ENCODE data around the gene ITPR2. TPM values are rescaled to one million over a fixed set of nuclear protein-coding genes. Genes with fewer than 3 reads are reported as not detected.

The ITPR2 gene
- total RNA-seq, 1 donor from 2014 or later = 16.7 TPM

DNA sequence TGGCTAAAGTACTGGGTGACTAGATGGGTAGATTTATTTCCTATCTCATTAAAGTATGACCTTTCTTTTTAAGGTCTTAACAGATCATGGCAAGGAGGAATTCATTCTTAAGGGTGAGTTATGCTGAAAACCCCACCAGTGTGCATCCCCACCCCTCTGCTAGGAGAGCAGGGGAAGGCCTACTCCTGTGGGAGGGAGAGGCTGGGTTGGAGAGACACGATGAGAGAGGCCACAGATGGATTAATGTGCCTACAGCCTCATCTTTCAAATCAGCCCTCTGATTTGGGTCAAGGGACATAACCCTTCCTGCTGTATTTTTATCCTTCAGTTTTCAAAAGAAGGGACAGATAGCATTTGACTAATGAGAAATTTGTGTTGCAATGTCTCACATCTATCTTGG lies 452.1 kb downstream of the ITPR2 start:
- TF ChIP-seq, protein P1, sequence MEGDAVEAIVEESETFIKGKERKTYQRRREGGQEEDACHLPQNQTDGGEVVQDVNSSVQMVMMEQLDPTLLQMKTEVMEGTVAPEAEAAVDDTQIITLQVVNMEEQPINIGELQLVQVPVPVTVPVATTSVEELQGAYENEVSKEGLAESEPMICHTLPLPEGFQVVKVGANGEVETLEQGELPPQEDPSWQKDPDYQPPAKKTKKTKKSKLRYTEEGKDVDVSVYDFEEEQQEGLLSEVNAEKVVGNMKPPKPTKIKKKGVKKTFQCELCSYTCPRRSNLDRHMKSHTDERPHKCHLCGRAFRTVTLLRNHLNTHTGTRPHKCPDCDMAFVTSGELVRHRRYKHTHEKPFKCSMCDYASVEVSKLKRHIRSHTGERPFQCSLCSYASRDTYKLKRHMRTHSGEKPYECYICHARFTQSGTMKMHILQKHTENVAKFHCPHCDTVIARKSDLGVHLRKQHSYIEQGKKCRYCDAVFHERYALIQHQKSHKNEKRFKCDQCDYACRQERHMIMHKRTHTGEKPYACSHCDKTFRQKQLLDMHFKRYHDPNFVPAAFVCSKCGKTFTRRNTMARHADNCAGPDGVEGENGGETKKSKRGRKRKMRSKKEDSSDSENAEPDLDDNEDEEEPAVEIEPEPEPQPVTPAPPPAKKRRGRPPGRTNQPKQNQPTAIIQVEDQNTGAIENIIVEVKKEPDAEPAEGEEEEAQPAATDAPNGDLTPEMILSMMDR (conservative IDR thresholded peaks at IDR 0.05) = no peak
- DNase-seq (ENCODE audit: low read depth, low spot score) = no peak
- Mint-ChIP-seq H3K4me1 (no peaks in the 10 kb centered on the region), H3K27ac (ENCODE audit: unreplicated experiment) (no peak overlapping the region), H3K27me3 (ENCODE audit: low read depth) (no peaks in the 10 kb centered on the region), H3K36me3 (ENCODE audit: low read depth) (peaks cover 4% of the 10 kb centered on the region), H3K9me3 (peaks cover 2% of the 10 kb centered on the region), H3K4me3 (no peak overlapping the region)

DNA sequence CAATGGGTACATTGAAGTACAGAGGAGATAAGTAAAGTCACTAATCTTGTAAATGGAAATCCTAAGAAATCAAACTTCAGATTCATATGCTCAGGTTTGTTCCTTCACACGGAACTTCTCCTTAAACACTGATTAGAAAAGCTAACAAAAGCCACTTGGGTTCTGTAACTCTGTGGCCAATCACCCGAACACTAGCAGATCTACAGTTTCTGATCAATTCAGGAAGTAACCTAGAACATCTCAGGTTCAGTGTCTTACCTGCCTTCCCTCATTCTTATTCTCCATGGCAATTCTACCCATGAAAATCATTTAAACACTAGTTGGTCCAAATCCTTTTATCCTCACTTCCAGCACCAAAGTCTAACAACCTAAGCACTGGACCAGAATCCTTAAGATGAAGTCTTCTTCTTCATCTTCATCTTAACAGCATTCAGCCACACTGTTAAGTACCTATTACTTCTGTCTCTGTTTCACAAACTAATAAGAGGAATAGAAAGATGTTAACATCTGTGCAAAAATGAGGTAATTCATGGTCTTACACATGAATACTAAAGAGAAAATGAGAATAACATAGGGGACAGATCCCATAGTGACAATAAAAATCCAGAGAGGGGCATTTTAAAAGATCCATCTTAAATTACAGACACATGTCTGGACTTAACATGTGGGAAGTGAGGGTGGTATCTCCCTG lies 453.1 kb downstream of the ITPR2 start:
- no peak overlapping the region for H3K27ac Mint-ChIP-seq (ENCODE audit: unreplicated experiment)
- TF ChIP-seq, protein P1 (conservative IDR thresholded peaks at IDR 0.05) = no peak
- H3K27me3 Mint-ChIP-seq (ENCODE audit: low read depth) = no peaks in the 10 kb centered on the region
- H3K4me3 Mint-ChIP-seq = no peak overlapping the region
- H3K9me3 Mint-ChIP-seq = no peaks in the 10 kb centered on the region
- no peaks in the 10 kb centered on the region for H3K4me1 Mint-ChIP-seq
- H3K36me3 Mint-ChIP-seq (ENCODE audit: low read depth) = peaks cover 4% of the 10 kb centered on the region
- no peak for DNase-seq (ENCODE audit: low read depth, low spot score)

- H3K27me3 Mint-ChIP-seq (ENCODE audit: low read depth) = no peaks in the 10 kb centered on the region
- DNase-seq (ENCODE audit: low read depth, low spot score) = no peak
- no peaks in the 10 kb centered on the region for H3K9me3 Mint-ChIP-seq
- peaks cover 2% of the 10 kb centered on the region for H3K36me3 Mint-ChIP-seq (ENCODE audit: low read depth)
- no peak overlapping the region for H3K27ac Mint-ChIP-seq (ENCODE audit: unreplicated experiment)
- TF ChIP-seq, protein P1 (conservative IDR thresholded peaks at IDR 0.05) = no peak
- no peaks in the 10 kb centered on the region for H3K4me1 Mint-ChIP-seq
- no peak overlapping the region for H3K4me3 Mint-ChIP-seq
These were observed 454.3 kb downstream of the ITPR2 start for GRCh38 chr12:26378711-26379110.

DNA sequence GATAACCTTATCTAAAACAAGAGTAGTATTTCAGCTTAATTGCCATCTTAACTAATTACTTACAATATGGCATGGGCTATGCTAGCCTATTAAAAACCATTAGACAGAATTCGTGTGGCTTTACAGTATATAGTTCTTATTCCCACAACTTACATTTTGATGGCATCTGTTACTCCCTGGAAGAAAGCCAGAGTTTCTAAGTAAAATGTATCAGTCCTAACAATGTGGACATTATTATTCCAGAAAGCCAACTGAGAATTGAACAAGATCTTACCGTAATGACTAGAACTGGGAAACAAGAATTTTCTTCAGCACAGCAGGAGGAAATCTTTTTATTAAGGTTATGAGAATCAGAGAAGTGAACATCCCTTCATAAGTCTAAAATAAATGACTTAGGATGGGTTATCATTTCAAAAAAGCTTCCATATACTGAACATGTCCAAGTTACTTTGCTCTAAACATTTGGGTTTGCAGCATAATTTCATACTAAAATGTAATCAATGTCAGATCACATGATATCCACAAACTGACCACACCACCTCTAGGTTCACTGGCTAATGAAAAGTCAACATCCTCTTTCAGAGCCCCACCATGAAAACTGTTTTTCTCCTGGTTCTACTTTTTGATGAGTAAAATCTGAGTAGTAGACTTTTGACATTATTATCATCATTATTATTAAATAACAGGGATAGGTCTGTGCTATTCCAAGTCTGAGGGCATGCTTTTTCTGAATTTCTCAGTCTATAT lies 457.9 kb downstream of the ITPR2 start:
- TF ChIP-seq, protein P1 (conservative IDR thresholded peaks at IDR 0.05) = no peak
- no peaks in the 10 kb centered on the region for H3K27me3 Mint-ChIP-seq (ENCODE audit: low read depth)
- H3K36me3 Mint-ChIP-seq (ENCODE audit: low read depth) = no peaks in the 10 kb centered on the region
- no peak overlapping the region for H3K4me3 Mint-ChIP-seq
- no peak for DNase-seq (ENCODE audit: low read depth, low spot score)
- no peaks in the 10 kb centered on the region for H3K9me3 Mint-ChIP-seq
- no peak overlapping the region for H3K27ac Mint-ChIP-seq (ENCODE audit: unreplicated experiment)
- H3K4me1 Mint-ChIP-seq = no peaks in the 10 kb centered on the region

DNA sequence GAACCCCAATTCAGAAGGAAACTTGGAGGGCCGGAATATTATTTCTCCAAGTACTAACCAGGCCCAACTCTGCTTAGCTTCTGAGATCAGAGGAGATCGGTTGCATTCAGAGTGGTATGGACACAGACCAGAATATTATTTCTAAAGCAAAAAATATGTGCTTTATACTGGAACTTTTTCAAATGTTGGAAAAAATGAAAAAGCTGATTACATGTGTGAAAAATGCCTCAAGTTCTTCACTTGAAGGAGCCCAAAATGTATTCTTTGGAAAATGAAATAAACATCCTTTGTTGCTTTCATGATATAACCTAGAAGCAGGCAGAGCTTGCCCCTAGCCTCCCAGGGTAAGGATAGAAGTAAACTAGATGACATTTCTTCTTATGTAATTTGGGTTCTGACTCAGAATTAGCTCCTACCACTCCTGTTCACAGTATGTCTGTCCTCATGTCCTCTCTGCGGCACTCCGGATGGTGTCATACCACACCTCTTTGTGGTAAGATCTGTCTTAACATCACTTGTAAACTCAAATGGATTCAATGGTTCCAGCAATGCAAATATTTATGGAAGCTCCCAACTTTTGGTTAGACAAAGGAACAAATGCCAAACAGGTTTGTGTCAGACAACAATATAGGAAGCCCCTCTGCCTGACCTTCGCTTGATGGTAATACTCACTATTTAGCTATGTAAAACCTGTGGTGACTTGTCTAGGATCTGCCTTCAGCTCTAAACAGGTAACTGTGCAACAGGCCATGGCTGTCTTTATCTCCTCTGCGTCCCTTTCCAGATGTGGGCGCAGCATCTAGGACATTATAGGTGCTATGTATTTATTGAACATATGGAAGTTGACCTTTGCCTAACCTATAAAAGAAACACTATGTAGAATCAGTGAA lies 459.1 kb downstream of the ITPR2 start:
- no peaks in the 10 kb centered on the region for H3K27me3 Mint-ChIP-seq (ENCODE audit: low read depth)
- no peak for DNase-seq (ENCODE audit: low read depth, low spot score)
- no peak overlapping the region for H3K4me3 Mint-ChIP-seq
- no peaks in the 10 kb centered on the region for H3K4me1 Mint-ChIP-seq
- no peaks in the 10 kb centered on the region for H3K9me3 Mint-ChIP-seq
- TF ChIP-seq, protein P1 (conservative IDR thresholded peaks at IDR 0.05) = no peak
- no peak overlapping the region for H3K27ac Mint-ChIP-seq (ENCODE audit: unreplicated experiment)
- no peaks in the 10 kb centered on the region for H3K36me3 Mint-ChIP-seq (ENCODE audit: low read depth)
